IMR-90 (cell line): ENCODE results near the gene COX6A2.

ENCODE experiments used
- BHLHE40 ChIP-seq: fragments of 150-350 bp; IDR thresholded peaks from 2 replicates; pipeline ENCODE4 v1.6.1; 2016; ENCODE audit warnings: mild to moderate bottlenecking, low read depth, low read length
- CEBPB ChIP-seq: IDR thresholded peaks from 2 replicates; pipeline ENCODE4 v1.6.1; 2012; ENCODE audit warnings: low read depth, low read length, improper control_type of control experiment
- FOS ChIP-seq: fragments of 150-350 bp; IDR thresholded peaks from 2 replicates; pipeline ENCODE4 v1.6.1; 2016; ENCODE audit warnings: low read depth, low read length
- MAFK ChIP-seq: IDR thresholded peaks from 2 replicates; pipeline ENCODE4 v1.6.1; 2012; ENCODE audit warnings: low read depth, low read length, improper control_type of control experiment
- MAZ ChIP-seq: IDR thresholded peaks from 2 replicates; pipeline ENCODE4 v1.6.1; 2012; ENCODE audit warnings: low read depth, mild to moderate bottlenecking, low read length, improper control_type of control experiment, moderate library complexity, borderline replicate concordance
- MXI1 ChIP-seq: IDR thresholded peaks from 2 replicates; pipeline ENCODE4 v1.6.1; 2012; ENCODE audit warnings: low read depth, mild to moderate bottlenecking, low read length, moderate library complexity, borderline replicate concordance
- NFE2L2 ChIP-seq: fragments of 150-350 bp; IDR thresholded peaks from 2 replicates; pipeline ENCODE4 v1.6.1; 2016; ENCODE audit warnings: low read depth, mild to moderate bottlenecking, low read length
- POLR2A ChIP-seq: IDR thresholded peaks from 2 replicates; pipeline ENCODE4 v1.6.1; 2012; ENCODE audit warnings: mild to moderate bottlenecking, low read depth, low read length
- RAD21 ChIP-seq: IDR thresholded peaks from 2 replicates; pipeline ENCODE4 v1.6.1; 2012; ENCODE audit warnings: low read length, improper control_type of control experiment
- RCOR1 ChIP-seq: IDR thresholded peaks from 2 replicates; pipeline ENCODE4 v1.6.1; 2012; ENCODE audit warnings: mild to moderate bottlenecking, low read length, improper control_type of control experiment; ENCODE audit not compliant: insufficient replicate concordance
- SMC3 ChIP-seq: fragments of 150-350 bp; IDR thresholded peaks from 2 replicates; pipeline ENCODE4 v1.6.1; 2016; ENCODE audit warnings: low read depth, mild to moderate bottlenecking, antibody characterized with exemption, low read length, moderate library complexity
- TF ChIP-seq, protein P1 (sequence below): conservative IDR thresholded peaks from 2 replicates; pipeline ENCODE4 v1.5.1; 2012; ENCODE audit warnings: mild to moderate bottlenecking, low read depth, low read length, improper control_type of control experiment
- TF ChIP-seq, protein P2 (sequence below): fragments of 150-350 bp; IDR thresholded peaks from 2 replicates; pipeline ENCODE4 v1.6.1; 2016; ENCODE audit warnings: low read depth, mild to moderate bottlenecking, low read length, moderate library complexity, borderline replicate concordance
- TF ChIP-seq, protein P3 (sequence below): fragments of 150-350 bp; IDR thresholded peaks from 2 replicates; pipeline ENCODE4 v1.6.1; 2017; ENCODE audit warnings: mild to moderate bottlenecking, antibody characterized with exemption, low read length, low read depth

DNA sequence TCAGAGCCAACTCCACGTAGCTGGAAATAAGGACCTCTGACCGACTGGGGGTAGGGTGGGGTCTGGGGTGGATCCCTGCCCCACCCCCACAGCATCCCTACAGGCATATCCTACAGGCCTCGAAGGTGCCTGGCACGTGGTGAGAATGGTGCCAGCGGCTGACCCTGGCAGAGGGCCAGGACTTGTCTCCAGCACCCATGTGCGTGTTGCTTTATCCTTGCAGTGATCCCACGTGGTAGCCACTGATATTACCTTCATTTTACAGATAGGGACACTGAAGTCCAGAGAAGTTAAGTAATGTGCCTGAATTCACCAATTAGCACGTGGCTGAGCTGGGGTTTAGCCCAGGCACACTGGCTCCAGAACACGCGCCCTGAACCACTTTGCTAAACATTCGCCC is 26.7 kb downstream of the COX6A2 start:
- TF ChIP-seq, protein P1, sequence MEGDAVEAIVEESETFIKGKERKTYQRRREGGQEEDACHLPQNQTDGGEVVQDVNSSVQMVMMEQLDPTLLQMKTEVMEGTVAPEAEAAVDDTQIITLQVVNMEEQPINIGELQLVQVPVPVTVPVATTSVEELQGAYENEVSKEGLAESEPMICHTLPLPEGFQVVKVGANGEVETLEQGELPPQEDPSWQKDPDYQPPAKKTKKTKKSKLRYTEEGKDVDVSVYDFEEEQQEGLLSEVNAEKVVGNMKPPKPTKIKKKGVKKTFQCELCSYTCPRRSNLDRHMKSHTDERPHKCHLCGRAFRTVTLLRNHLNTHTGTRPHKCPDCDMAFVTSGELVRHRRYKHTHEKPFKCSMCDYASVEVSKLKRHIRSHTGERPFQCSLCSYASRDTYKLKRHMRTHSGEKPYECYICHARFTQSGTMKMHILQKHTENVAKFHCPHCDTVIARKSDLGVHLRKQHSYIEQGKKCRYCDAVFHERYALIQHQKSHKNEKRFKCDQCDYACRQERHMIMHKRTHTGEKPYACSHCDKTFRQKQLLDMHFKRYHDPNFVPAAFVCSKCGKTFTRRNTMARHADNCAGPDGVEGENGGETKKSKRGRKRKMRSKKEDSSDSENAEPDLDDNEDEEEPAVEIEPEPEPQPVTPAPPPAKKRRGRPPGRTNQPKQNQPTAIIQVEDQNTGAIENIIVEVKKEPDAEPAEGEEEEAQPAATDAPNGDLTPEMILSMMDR = no peak
- no peak for TF ChIP-seq POLR2A
- TF ChIP-seq SMC3 = no peak
- TF ChIP-seq, protein P2, sequence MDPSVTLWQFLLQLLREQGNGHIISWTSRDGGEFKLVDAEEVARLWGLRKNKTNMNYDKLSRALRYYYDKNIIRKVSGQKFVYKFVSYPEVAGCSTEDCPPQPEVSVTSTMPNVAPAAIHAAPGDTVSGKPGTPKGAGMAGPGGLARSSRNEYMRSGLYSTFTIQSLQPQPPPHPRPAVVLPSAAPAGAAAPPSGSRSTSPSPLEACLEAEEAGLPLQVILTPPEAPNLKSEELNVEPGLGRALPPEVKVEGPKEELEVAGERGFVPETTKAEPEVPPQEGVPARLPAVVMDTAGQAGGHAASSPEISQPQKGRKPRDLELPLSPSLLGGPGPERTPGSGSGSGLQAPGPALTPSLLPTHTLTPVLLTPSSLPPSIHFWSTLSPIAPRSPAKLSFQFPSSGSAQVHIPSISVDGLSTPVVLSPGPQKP = no peak
- no peak for TF ChIP-seq MXI1
- TF ChIP-seq RCOR1 = no peak
- TF ChIP-seq, protein P3, sequence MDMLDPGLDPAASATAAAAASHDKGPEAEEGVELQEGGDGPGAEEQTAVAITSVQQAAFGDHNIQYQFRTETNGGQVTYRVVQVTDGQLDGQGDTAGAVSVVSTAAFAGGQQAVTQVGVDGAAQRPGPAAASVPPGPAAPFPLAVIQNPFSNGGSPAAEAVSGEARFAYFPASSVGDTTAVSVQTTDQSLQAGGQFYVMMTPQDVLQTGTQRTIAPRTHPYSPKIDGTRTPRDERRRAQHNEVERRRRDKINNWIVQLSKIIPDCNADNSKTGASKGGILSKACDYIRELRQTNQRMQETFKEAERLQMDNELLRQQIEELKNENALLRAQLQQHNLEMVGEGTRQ = no peak
- TF ChIP-seq FOS = no peak
- no peak for TF ChIP-seq MAFK
- no peak for TF ChIP-seq CEBPB
- no peak for TF ChIP-seq RAD21
- TF ChIP-seq BHLHE40 = no peak
- no peak for TF ChIP-seq MAZ
- no peak for TF ChIP-seq NFE2L2
